HepG2 (cell line): ENCODE results near the gene NOTCH4. TPM values are rescaled to one million over a fixed set of nuclear protein-coding genes. Genes with fewer than 3 reads are reported as not detected.
A peak's percentile ranks its signal among the peaks of the same experiment; 100 is the strongest.

Source experiments
- ADNP ChIP-seq: sonication (generic); formaldehyde crosslinking; IDR thresholded peaks from 2 replicates; pipeline ENCODE4 v1.4.0; 2020; ENCODE audit warnings: missing genetic modification reagents
- ELF4 ChIP-seq: sonication (generic); formaldehyde crosslinking; IDR thresholded peaks from 2 replicates; pipeline ENCODE4 v1.5.0; 2020; ENCODE audit warnings: missing genetic modification reagents, mild to moderate bottlenecking, moderate library complexity, borderline replicate concordance
- ESRRA ChIP-seq: sonication (generic); formaldehyde crosslinking; IDR thresholded peaks from 2 replicates; pipeline ENCODE4 v1.5.1; 2020; ENCODE audit warnings: mild to moderate bottlenecking, low read depth, missing genetic modification reagents
- ISX ChIP-seq: sonication (generic); formaldehyde crosslinking; conservative IDR thresholded peaks from 2 replicates; pipeline ENCODE4 v1.5.0; 2020; ENCODE audit warnings: missing genetic modification reagents
- NCOA2 ChIP-seq: sonication (generic); formaldehyde crosslinking; IDR thresholded peaks from 2 replicates; pipeline ENCODE4 v1.8.0; 2022; ENCODE audit warnings: inconsistent platforms
- NFE2L1 ChIP-seq: sonication (generic); formaldehyde crosslinking; IDR thresholded peaks from 2 replicates; pipeline ENCODE4 v1.4.0; 2020; ENCODE audit warnings: missing genetic modification reagents, mild to moderate bottlenecking, borderline replicate concordance
- POLR2AphosphoS5 ChIP-seq: IDR thresholded peaks from 2 replicates; pipeline ENCODE4 v1.6.1; 2012; ENCODE audit warnings: low read depth, low read length
- SMYD3 ChIP-seq: sonication (generic); formaldehyde crosslinking; IDR thresholded peaks from 2 replicates; pipeline ENCODE4 v1.8.1; 2023; ENCODE audit warnings: mild to moderate bottlenecking, missing genetic modification reagents
- SRSF9 ChIP-seq: fragments of 200-400 bp; formaldehyde crosslinking; IDR thresholded peaks from 2 replicates; pipeline ENCODE4 v1.6.1; 2018; ENCODE audit warnings: borderline replicate concordance, mild to moderate bottlenecking, low read depth, low read length; ENCODE audit not compliant: insufficient read depth, poor library complexity, severe bottlenecking
- SRY ChIP-seq: sonication (generic); formaldehyde crosslinking; IDR thresholded peaks from 2 replicates; pipeline ENCODE4 v1.8.0; 2022; ENCODE audit warnings: mild to moderate bottlenecking, missing genetic modification reagents
- ZBTB42 ChIP-seq: sonication (generic); formaldehyde crosslinking; IDR thresholded peaks from 2 replicates; pipeline ENCODE4 v1.5.0; 2020; ENCODE audit warnings: mild to moderate bottlenecking, missing genetic modification reagents
- ZNF30 ChIP-seq: sonication (generic); formaldehyde crosslinking; IDR thresholded peaks from 2 replicates; pipeline ENCODE4 v1.5.0; 2020; ENCODE audit warnings: mild to moderate bottlenecking, missing genetic modification reagents
- ZNF652 ChIP-seq: IDR thresholded peaks from 2 replicates; pipeline ENCODE4 v1.6.1; 2016; ENCODE audit warnings: low read depth, borderline replicate concordance
- ZNF678 ChIP-seq: sonication (generic); formaldehyde crosslinking; IDR thresholded peaks from 2 replicates; pipeline ENCODE4 v1.4.0; 2020; ENCODE audit warnings: mild to moderate bottlenecking, missing genetic modification reagents
- polyA plus RNA-seq, 8 experiments: library from polyadenylated mRNA; depleted of rRNA in 3 of 8; stranded (reverse) in 7 of 8; unstranded in 1 of 8; fragments of >200 nt; fragmentation: Illumina TruSeq in 4 of 8; extraction: Trizol in 4 of 8; gene quantifications; 2 replicates each; pipeline versions ENCODE4 v1.2.1 to v1.2.3, GENCODE V29; 2011 to 2016; ENCODE audit warnings: low read depth in 4 of 8, missing spikeins in 1 of 8, mixed read lengths in 1 of 8; ENCODE audit not compliant: insufficient read depth in 1 of 8
- total RNA-seq, 5 experiments: library from RNA; depleted of rRNA; stranded (reverse); fragments of >200 nt; fragmentation: Illumina TruSeq; extraction: Trizol; gene quantifications; 2 replicates each; pipeline ENCODE4 v1.2.3, GENCODE V29; 2016; ENCODE audit warnings: low read depth in 1 of 5
- TF ChIP-seq, protein P1 (sequence below): sonication (generic); formaldehyde crosslinking; IDR thresholded peaks from 2 replicates; pipeline ENCODE4 v1.5.0; 2020; ENCODE audit warnings: missing genetic modification reagents
- TF ChIP-seq, protein P2 (sequence below): sonication (generic); formaldehyde crosslinking; conservative IDR thresholded peaks from 2 replicates; pipeline ENCODE4 v1.5.0; 2020; ENCODE audit warnings: missing genetic modification reagents
- TF ChIP-seq, protein P3 (sequence below): sonication (generic); formaldehyde crosslinking; IDR thresholded peaks from 2 replicates; pipeline ENCODE4 v1.5.1; 2020; ENCODE audit warnings: missing genetic modification reagents, mild to moderate bottlenecking, borderline replicate concordance
- TF ChIP-seq, protein P4 (sequence below): sonication (generic); formaldehyde crosslinking; IDR thresholded peaks from 2 replicates; pipeline ENCODE4 v1.8.1; 2023; ENCODE audit warnings: missing genetic modification reagents, inconsistent platforms, borderline replicate concordance

The NOTCH4 gene
- total and polyA plus RNA-seq, 2 of the 13 experiments (the other 11 are each of a cell fraction or from before 2014, with no cell fraction given): 0.51 to 0.83 TPM

DNA sequence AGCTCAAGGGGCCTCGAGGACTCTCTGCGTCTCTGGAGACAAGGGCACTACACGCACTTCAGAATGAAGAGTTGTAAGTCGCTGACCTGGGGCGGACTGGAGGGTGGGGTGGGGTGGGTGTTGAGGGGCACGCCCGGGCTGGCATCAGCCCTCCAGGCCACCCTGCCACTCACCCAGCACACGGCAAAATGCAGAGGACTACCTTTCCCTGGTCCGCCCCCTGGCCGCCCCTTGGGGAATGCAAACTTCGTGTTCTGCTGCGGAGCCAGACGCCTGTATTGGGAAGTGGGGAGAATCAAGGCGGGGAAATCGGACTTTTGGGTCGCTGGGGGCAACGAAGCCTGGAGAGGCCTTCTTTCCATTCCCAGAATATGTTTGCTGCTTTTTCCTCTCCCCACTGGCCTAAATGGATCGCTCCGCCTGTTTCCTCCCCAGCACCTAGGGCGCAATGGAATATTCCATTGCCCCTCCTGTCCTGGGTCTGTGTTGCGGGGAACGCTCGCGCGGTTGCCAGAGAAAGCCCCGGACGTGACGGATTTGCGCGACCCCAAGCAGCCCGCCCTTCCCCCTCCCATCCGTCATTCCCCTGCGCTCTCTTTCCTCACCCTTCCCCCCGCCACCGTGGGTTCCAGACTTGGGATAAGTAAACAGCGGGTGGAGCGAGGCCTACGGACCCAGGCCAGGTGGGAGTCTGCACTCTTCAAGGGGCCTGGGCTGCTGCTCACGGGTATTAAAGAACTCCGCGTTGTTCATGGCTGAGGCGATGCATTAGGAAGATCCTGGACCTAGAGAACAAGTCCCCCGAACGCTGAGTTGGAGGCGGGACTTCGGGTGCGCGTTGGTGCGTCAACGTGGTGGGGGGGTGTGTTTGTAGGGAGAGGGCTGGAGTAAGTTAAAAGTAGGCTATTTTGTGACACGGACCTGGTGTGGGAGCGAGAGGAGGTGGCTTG lies 70.0 kb downstream of the NOTCH4 start, which contains the start of gene PPT2 (continued):
- TF ChIP-seq NFE2L1 (peak; percentile 85; the same call in 1 of the 2 replicates), ADNP (no peak), SRY (CRISPR knock-in tag) (no peak), ZBTB42 (CRISPR knock-in tag) (peak; percentile 78), ZNF30 (no peak), POLR2AphosphoS5 (peak; percentile 61), SRSF9 (no peak), SMYD3 (CRISPR knock-in tag) (0 out of 2 replicates have a peak, but pooled peaks have one; percentile 41), ZNF678 (CRISPR knock-in tag) (peak; percentile 26; the same call in 1 of the 2 replicates), ISX (no peak), ELF4 (peak; percentile 64; the same call in 1 of the 2 replicates), NCOA2 (CRISPR knock-in tag) (no peak; the same call in 1 of the 2 replicates), ESRRA (CRISPR knock-in tag) (peak; percentile 46; the same call in 1 of the 2 replicates), ZNF652 (CRISPR knock-in tag) (no peak)
- TF ChIP-seq, protein P1, sequence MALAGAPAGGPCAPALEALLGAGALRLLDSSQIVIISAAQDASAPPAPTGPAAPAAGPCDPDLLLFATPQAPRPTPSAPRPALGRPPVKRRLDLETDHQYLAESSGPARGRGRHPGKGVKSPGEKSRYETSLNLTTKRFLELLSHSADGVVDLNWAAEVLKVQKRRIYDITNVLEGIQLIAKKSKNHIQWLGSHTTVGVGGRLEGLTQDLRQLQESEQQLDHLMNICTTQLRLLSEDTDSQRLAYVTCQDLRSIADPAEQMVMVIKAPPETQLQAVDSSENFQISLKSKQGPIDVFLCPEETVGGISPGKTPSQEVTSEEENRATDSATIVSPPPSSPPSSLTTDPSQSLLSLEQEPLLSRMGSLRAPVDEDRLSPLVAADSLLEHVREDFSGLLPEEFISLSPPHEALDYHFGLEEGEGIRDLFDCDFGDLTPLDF (CRISPR knock-in tag): peak; percentile 52; the same call in 1 of the 2 replicates
- TF ChIP-seq, protein P2, sequence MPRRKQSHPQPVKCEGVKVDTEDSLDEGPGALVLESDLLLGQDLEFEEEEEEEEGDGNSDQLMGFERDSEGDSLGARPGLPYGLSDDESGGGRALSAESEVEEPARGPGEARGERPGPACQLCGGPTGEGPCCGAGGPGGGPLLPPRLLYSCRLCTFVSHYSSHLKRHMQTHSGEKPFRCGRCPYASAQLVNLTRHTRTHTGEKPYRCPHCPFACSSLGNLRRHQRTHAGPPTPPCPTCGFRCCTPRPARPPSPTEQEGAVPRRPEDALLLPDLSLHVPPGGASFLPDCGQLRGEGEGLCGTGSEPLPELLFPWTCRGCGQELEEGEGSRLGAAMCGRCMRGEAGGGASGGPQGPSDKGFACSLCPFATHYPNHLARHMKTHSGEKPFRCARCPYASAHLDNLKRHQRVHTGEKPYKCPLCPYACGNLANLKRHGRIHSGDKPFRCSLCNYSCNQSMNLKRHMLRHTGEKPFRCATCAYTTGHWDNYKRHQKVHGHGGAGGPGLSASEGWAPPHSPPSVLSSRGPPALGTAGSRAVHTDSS (CRISPR knock-in tag): no peak
- TF ChIP-seq, protein P3, sequence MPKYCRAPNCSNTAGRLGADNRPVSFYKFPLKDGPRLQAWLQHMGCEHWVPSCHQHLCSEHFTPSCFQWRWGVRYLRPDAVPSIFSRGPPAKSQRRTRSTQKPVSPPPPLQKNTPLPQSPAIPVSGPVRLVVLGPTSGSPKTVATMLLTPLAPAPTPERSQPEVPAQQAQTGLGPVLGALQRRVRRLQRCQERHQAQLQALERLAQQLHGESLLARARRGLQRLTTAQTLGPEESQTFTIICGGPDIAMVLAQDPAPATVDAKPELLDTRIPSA (CRISPR knock-in tag): 0 out of 2 replicates have a peak, but pooled peaks have one; percentile 39
- TF ChIP-seq, protein P4, sequence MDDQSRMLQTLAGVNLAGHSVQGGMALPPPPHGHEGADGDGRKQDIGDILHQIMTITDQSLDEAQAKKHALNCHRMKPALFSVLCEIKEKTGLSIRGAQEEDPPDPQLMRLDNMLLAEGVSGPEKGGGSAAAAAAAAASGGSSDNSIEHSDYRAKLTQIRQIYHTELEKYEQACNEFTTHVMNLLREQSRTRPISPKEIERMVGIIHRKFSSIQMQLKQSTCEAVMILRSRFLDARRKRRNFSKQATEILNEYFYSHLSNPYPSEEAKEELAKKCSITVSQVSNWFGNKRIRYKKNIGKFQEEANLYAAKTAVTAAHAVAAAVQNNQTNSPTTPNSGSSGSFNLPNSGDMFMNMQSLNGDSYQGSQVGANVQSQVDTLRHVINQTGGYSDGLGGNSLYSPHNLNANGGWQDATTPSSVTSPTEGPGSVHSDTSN (CRISPR knock-in tag): no peak
